ENCODE results near the gene FRMD1. TPM values are rescaled to one million over a fixed set of nuclear protein-coding genes. Genes with fewer than 3 reads are reported as not detected.

FRMD1 gene
- total RNA-seq, 3 donors from 2014 or later (not counting 1 experiment from before 2014, with no cell fraction given): not detected

DNA sequence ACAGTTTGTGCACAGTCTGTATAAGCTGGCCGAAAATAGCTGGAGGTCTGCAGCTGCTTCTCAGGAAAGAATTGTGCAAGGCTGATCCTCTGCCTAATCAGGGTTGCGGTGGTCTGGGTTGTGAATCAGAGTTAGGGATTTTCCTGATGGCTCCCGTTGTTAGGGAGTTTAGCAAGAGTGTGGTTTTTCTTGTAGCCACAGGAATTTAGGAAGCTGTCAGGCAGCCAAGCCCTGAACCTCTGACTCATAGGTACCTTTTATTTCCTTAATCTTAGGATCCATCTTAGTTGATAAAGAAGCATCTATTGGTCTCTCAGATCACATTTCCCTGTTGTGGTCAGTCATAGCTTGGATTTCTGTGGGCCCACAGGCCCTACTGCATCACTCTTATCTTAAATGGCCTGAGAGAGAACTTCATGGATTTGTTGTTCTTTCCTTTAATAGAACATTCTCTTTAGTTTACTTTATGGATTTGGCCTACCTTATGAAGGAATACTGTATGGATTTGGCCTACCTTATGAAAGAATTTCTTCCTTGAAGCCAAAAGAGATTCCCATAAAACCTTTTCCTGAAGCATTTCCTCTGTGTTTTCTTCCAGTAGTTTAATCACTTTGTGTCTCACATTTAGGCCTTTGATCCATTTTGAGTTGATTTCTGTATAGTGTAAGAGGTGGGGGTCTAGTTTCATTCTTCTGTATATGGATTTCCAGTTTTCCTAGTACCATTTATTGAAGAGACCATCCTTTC lies 71.2 kb downstream of the FRMD1 start:
- no peak overlapping the region for H3K27ac Mint-ChIP-seq
- no peak overlapping the region for H3K4me3 Mint-ChIP-seq
- Histone ChIP-seq H3K36me3 (ENCODE audit: control insufficient read depth, insufficient read depth, low read length) (no peaks in the 10 kb centered on the region), H3K4me1 (ENCODE audit: control insufficient read depth, insufficient read depth, low read length) (no peaks in the 10 kb centered on the region), H3K4me3 (ENCODE audit: low read length) (no peak overlapping the region), H3K9me3 (ENCODE audit: control insufficient read depth, insufficient read depth, low read length) (peaks cover 8% of the 10 kb centered on the region), H3K27me3 (ENCODE audit: control insufficient read depth, insufficient read depth, low read length) (no peaks in the 10 kb centered on the region), H3K27ac (ENCODE audit: low read length) (no peak overlapping the region)
- TF ChIP-seq, protein P1, sequence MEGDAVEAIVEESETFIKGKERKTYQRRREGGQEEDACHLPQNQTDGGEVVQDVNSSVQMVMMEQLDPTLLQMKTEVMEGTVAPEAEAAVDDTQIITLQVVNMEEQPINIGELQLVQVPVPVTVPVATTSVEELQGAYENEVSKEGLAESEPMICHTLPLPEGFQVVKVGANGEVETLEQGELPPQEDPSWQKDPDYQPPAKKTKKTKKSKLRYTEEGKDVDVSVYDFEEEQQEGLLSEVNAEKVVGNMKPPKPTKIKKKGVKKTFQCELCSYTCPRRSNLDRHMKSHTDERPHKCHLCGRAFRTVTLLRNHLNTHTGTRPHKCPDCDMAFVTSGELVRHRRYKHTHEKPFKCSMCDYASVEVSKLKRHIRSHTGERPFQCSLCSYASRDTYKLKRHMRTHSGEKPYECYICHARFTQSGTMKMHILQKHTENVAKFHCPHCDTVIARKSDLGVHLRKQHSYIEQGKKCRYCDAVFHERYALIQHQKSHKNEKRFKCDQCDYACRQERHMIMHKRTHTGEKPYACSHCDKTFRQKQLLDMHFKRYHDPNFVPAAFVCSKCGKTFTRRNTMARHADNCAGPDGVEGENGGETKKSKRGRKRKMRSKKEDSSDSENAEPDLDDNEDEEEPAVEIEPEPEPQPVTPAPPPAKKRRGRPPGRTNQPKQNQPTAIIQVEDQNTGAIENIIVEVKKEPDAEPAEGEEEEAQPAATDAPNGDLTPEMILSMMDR (IDR thresholded peaks at IDR 0.05): no peak
- ATAC-seq: no peak
- peaks cover 0 to 3% of the 10 kb centered on the region in 2 donors for H3K27me3 Mint-ChIP-seq (ENCODE audit: low read depth in 2 of 2)
- peaks cover 17% of the 10 kb centered on the region for H3K36me3 Mint-ChIP-seq
- intact Hi-C loops (cut with micrococcal nuclease): no loop called here
- peaks cover 11 to 24% of the 10 kb centered on the region in 2 donors for H3K9me3 Mint-ChIP-seq
- no peak for DNase-seq
- WGBS (ENCODE audit: insufficient coverage): 29% methylated on average over 3 of the region's 3 CpGs
- no peaks in the 10 kb centered on the region for H3K4me1 Mint-ChIP-seq

- no peaks in the 10 kb centered on the region for H3K36me3 ChIP-seq (ENCODE audit: control insufficient read depth, insufficient read depth, low read length)
- H3K27me3 ChIP-seq (ENCODE audit: control insufficient read depth, insufficient read depth, low read length): no peaks in the 10 kb centered on the region
- Mint-ChIP-seq H3K4me1 (no peaks in the 10 kb centered on the region), H3K36me3 (peaks cover 4% of the 10 kb centered on the region), H3K9me3 (peaks cover 5 to 12% of the 10 kb centered on the region in 2 donors), H3K4me3 (no peak overlapping the region), H3K27me3 (ENCODE audit: low read depth in 2 of 2) (peaks cover 0 to 3% of the 10 kb centered on the region in 2 donors), H3K27ac (no peak overlapping the region)
- no peaks in the 10 kb centered on the region for H3K4me1 ChIP-seq (ENCODE audit: control insufficient read depth, insufficient read depth, low read length)
- TF ChIP-seq, protein P1 (IDR thresholded peaks at IDR 0.05): no peak
- H3K27ac ChIP-seq (ENCODE audit: low read length): no peak overlapping the region
- H3K9me3 ChIP-seq (ENCODE audit: control insufficient read depth, insufficient read depth, low read length): no peaks in the 10 kb centered on the region
- 92% methylated on average over 6 of the region's 6 CpGs for WGBS (ENCODE audit: insufficient coverage)
- intact Hi-C loops (cut with micrococcal nuclease): no loop called here
- no peak overlapping the region for H3K4me3 ChIP-seq (ENCODE audit: low read length)
- DNase-seq (no peak), ATAC-seq (no peak)
Measured at GRCh38 chr6:168005796-168006195, 73.2 kb downstream of the FRMD1 start.

DNA sequence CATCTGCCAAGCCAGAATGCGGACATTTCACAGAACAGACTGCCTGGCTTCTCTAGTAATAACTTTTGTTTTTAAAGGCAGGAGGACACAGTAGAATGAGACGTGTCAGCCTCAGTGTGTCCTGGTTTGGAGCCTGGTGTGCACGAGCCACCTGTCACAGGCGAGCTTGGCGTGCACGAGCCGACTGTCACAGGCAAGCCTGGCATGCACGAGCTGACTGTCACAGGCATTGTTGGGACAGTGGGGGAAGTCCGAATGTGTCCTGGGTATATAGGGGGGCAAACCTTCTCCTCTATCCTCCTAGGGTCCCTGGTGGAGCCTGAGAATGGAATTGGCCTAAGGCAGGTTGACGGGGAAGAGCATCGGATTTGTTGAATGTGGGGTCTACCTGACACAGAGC lies 74.1 kb downstream of the FRMD1 start:
- TF ChIP-seq, protein P1 (IDR thresholded peaks at IDR 0.05): no peak
- H3K4me1 Mint-ChIP-seq: no peaks in the 10 kb centered on the region
- Histone ChIP-seq H3K9me3 (ENCODE audit: control insufficient read depth, insufficient read depth, low read length) (no peaks in the 10 kb centered on the region), H3K4me1 (ENCODE audit: control insufficient read depth, insufficient read depth, low read length) (no peaks in the 10 kb centered on the region), H3K4me3 (ENCODE audit: low read length) (no peak overlapping the region), H3K27ac (ENCODE audit: low read length) (no peak overlapping the region), H3K36me3 (ENCODE audit: control insufficient read depth, insufficient read depth, low read length) (no peaks in the 10 kb centered on the region), H3K27me3 (ENCODE audit: control insufficient read depth, insufficient read depth, low read length) (no peaks in the 10 kb centered on the region)
- no peak for ATAC-seq
- no peak overlapping the region for H3K4me3 Mint-ChIP-seq
- no peak overlapping the region for H3K27ac Mint-ChIP-seq
- no peaks in the 10 kb centered on the region for H3K36me3 Mint-ChIP-seq
- intact Hi-C loops (cut with micrococcal nuclease): no loop called here
- no peak for DNase-seq
- H3K27me3 Mint-ChIP-seq (ENCODE audit: low read depth in 2 of 2): peaks cover 0 to 2% of the 10 kb centered on the region in 2 donors
- H3K9me3 Mint-ChIP-seq: peaks cover 0 to 4% of the 10 kb centered on the region in 2 donors
- 90% methylated on average over 10 of the region's 11 CpGs for WGBS (ENCODE audit: insufficient coverage)

DNA sequence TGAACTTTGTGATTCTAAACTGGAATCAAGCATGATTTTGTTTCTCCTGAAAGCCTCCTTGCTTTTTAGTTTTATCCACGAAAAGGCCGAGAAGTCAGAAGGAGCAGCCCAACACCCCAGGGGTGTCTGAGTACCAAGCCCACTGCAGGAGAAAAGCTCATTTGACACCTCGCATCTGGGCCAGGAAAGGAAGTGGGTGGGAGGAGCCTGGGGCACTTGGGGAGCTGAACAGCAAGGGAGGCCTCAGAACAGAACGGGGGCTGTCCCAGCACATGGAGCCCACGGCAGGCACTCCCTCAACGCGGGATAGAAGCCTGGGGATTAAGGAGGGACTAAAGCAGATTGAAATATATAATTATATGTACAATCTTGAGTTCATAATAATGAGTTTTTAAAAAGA lies 75.0 kb downstream of the FRMD1 start:
- Histone ChIP-seq H3K4me1 (ENCODE audit: control insufficient read depth, insufficient read depth, low read length) (no peaks in the 10 kb centered on the region), H3K27me3 (ENCODE audit: control insufficient read depth, insufficient read depth, low read length) (no peaks in the 10 kb centered on the region), H3K36me3 (ENCODE audit: control insufficient read depth, insufficient read depth, low read length) (no peaks in the 10 kb centered on the region), H3K4me3 (ENCODE audit: low read length) (no peak overlapping the region), H3K27ac (ENCODE audit: low read length) (no peak overlapping the region), H3K9me3 (ENCODE audit: control insufficient read depth, insufficient read depth, low read length) (no peaks in the 10 kb centered on the region)
- H3K4me3 Mint-ChIP-seq: no peak overlapping the region
- H3K36me3 Mint-ChIP-seq: no peaks in the 10 kb centered on the region
- H3K27me3 Mint-ChIP-seq (ENCODE audit: low read depth in 2 of 2): no peaks in the 10 kb centered on the region
- WGBS (ENCODE audit: insufficient coverage): 64% methylated on average over 4 of the region's 7 CpGs
- ATAC-seq: no peak
- no peak for DNase-seq
- TF ChIP-seq, protein P1 (IDR thresholded peaks at IDR 0.05): no peak
- no peaks in the 10 kb centered on the region for H3K9me3 Mint-ChIP-seq
- H3K27ac Mint-ChIP-seq: no peak overlapping the region
- no peaks in the 10 kb centered on the region for H3K4me1 Mint-ChIP-seq
- intact Hi-C loops (cut with micrococcal nuclease): no loop called here

All from natural killer cell (primary cell).